H1 (cell line): ENCODE data around the gene PGLYRP1. TPM values are rescaled to one million over a fixed set of nuclear protein-coding genes. Genes with fewer than 3 reads are reported as not detected.

Experiments used
- CBX8 ChIP-seq: fragments of 300-800, 300-1000 bp; sonication (generic); IDR thresholded peaks from 2 replicates; pipeline ENCODE4 v1.7.1; 2016; ENCODE audit warnings: low read depth, low read length, borderline replicate concordance
- CHD7 ChIP-seq: fragments of 300-600 bp; sonication (generic); IDR thresholded peaks from 2 replicates; pipeline ENCODE4 v1.7.1; 2012; ENCODE audit warnings: low read length, moderate library complexity, mild to moderate bottlenecking, inconsistent platforms; ENCODE audit not compliant: insufficient replicate concordance
- NRF1 ChIP-seq: IDR thresholded peaks from 2 replicates; pipeline ENCODE4 v1.6.1; 2011; ENCODE audit warnings: mild to moderate bottlenecking, low read depth, low read length, improper control_type of control experiment
- polyA plus RNA-seq, 7 experiments: library from polyadenylated mRNA; depleted of rRNA in 3 of 7; stranded (reverse) in 5 of 7; unstranded in 2 of 7; fragments of >200 nt in 5 of 7; fragments of 200-250 nt in 2 of 7; gene quantifications; 1 replicate in 5 of 7; 2 replicates in 1 of 7; 4 replicates in 1 of 7; pipeline versions ENCODE4 v1.2.1 to v1.2.3, GENCODE V29; 2011 to 2013; ENCODE audit warnings: missing spikeins in 2 of 7, mixed read lengths in 2 of 7
- total RNA-seq: library from RNA; stranded (reverse); fragmentation: NEBNext Ultra II Directional; extraction: Animal tissue kit (Norgen Biotek cat#: 25700); gene quantifications from 2 replicates; pipeline ENCODE4 v1.2.1, GENCODE V29; 2021

The PGLYRP1 gene
- total and polyA plus RNA-seq, 2 of the 8 experiments (the other 6 are each of a cell fraction or from before 2014, with no cell fraction given), result not detected

DNA sequence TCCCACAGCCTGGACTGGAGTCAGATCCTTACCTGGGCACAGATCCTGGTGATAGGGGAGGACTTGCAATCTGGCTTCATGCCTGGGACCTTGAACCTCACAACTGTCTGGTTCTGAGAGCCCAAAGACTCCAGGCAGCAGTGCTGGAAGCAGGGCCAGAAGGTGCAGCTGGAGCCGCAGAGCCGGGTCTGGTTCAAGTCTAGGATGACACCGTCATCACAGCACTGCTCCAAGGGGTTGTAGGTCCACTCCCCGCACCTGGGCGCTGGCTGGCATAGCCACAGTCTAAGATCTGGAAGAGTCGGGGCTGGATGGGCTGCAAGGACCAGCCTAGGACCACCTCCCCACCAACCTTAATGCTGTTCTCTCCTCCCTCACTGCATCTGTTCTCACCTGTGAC is 17.3 kb upstream of the PGLYRP1 start (continued):
- TF ChIP-seq CHD7, result no peak
- no peak for TF ChIP-seq NRF1
- no peak for TF ChIP-seq CBX8
